NCI-H446 treated with DMSO at 0.1 percent for 48 hours (cell line): Measurements from ENCODE around the gene IFT88.

ENCODE experiments used
- DNase-seq: peaks from one replicate; lab custom pipeline; 2025; lab: John Stamatoyannopoulos, UW

Gene IFT88

GRCh38 chr13:20565115-20565736 is 1.7 kb upstream of the IFT88 start:
- DNase-seq = no peak

- DNase-seq = peak; percentile 41
These were observed 474 bp upstream of the IFT88 start for GRCh38 chr13:20566468-20566897.

- DNase-seq = no peak
These were observed 1.0 kb downstream of the IFT88 start for GRCh38 chr13:20567881-20568528.

GRCh38 chr13:20570517-20570916 is 3.6 kb downstream of the IFT88 start:
- DNase-seq = no peak

- no peak for DNase-seq
These were observed 4.7 kb downstream of the IFT88 start for GRCh38 chr13:20571676-20572075.

GRCh38 chr13:20573186-20573585 is 6.2 kb downstream of the IFT88 start:
- DNase-seq = no peak

- no peak for DNase-seq
These were observed 6.7 kb downstream of the IFT88 start for GRCh38 chr13:20573636-20574035.

- DNase-seq = no peak
These were observed 12.2 kb downstream of the IFT88 start for GRCh38 chr13:20579191-20579590.

- no peak for DNase-seq
These were observed 13.3 kb downstream of the IFT88 start for GRCh38 chr13:20580257-20580656.

- no peak for DNase-seq
These were observed 15.1 kb downstream of the IFT88 start for GRCh38 chr13:20582026-20582425.

- DNase-seq = no peak
These were observed 16.9 kb downstream of the IFT88 start for GRCh38 chr13:20583803-20584293.

GRCh38 chr13:20585371-20585770 is 18.4 kb downstream of the IFT88 start:
- DNase-seq = no peak

GRCh38 chr13:20588529-20589110 is 21.7 kb downstream of the IFT88 start:
- no peak for DNase-seq

GRCh38 chr13:20590561-20590960 is 23.6 kb downstream of the IFT88 start:
- no peak for DNase-seq

GRCh38 chr13:20592606-20593005 is 25.6 kb downstream of the IFT88 start:
- no peak for DNase-seq

- DNase-seq = no peak
These were observed 27.3 kb downstream of the IFT88 start for GRCh38 chr13:20594280-20594679.

GRCh38 chr13:20607015-20607414 is 40.1 kb downstream of the IFT88 start:
- DNase-seq = no peak

- no peak for DNase-seq
These were observed 41.6 kb downstream of the IFT88 start for GRCh38 chr13:20608438-20609020.

GRCh38 chr13:20609145-20609544 is 42.2 kb downstream of the IFT88 start:
- no peak for DNase-seq

GRCh38 chr13:20610006-20610405 is 43.0 kb downstream of the IFT88 start:
- DNase-seq = no peak

GRCh38 chr13:20616059-20616797 is 49.3 kb downstream of the IFT88 start:
- DNase-seq = no peak

- DNase-seq = no peak
These were observed 56.0 kb downstream of the IFT88 start for GRCh38 chr13:20623000-20623399.
